ENCODE results near the gene POTED.
"Not testable (repeated sequence)": the region's sequence is repeated elsewhere in the genome, so short reads cannot be mapped to it uniquely, and the experiment has no call there.

POTED gene
- 0 to 0.07 (median 0) reads per million in 18 experiments for total RNA-seq

DNA sequence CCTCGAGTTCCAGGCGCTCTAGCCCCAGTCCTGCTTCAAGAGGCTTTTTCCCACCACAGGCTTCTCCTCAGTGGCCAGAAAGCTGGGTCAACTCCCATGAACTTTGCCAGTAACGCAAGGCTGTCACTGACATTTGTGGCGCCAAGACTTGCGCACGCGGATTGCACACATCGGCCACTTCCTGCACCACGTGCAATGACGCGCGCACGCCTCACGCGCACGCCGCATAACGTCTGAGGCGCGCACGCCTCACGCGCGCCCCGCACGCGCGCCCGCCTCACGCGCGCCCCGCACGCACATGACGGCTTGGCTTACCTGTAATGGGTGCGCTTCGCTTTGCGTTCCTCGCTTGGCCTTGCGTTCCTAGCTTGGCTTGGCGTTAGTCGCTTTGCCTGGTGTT lies at the start of gene POTED:
Gene POTED, plus strand, starts transcription at position 301 of the 400 bp plus-strand sequence. CDS start 452 bp downstream, outside the sequence.
- DNase-seq, result not testable (repeated sequence)

DNA sequence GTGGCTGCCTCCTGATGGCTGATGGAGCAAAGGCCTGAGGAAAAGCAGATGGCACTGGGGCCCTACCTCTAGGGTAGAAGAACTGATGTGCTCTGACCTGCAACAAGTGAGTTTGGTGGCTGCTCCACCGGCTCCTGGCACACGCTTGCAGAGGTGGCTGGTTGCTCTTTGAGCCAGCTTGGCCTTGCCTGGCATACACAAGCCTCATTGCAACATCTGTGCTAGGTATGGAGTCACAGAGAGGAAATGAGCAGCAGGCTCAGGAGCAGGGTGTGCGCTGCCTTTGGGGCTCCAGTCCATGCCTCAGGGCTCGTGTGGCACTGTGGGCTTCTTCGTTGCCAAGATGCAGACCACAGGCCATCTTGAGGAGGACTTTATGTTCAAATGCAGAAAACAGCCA lies 40.5 kb downstream of the POTED start:
- DNase-seq, result not testable (repeated sequence)

DNA sequence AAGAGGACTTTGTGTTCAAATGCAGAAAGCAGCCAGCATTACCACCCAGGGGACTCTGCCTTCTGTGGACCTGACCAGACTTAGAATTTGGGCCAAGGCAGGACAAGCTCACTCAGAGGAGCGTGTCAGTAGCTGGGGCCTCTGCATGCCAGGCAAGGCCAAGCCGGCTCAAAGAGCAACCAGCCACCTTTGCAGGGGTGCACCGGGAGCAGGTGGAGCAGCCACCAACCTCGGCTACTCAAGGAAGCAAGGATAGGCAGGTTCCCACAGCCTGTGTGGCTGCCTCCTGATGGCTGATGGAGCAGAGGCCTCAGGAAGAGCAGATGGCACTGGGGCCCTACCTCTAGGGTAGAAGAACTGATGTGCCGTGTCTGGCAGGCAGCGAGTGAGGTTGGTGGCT lies 42.2 kb downstream of the POTED start:
- DNase-seq, result peak in 1 of 2 donors; percentile 1
